Measurements from ENCODE around the gene ANO7. TPM values are rescaled to one million over a fixed set of nuclear protein-coding genes. Genes with fewer than 3 reads are reported as not detected.

The ANO7 gene
- total RNA-seq, 1 experiment from 2014 or later, result 6.9 TPM

DNA sequence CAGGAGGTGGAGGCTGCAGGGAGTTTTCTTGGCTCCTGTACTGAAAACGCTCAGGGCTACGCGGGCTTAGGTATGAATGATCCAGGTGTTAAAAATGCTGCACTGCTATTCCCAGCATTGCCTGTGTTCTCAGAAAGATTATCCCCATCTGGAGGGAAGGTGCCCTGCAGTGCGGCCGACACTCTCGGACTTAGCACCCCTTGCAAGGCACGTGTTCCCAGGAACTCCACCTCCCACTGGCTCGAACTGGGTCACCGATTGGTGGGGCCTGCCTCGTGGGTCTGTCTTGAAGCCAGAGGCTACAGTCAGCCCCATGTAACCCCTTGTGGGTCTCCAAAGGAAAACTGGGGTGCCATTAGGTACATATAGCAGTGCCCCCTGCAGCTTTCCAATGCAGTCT lies 25.7 kb downstream of the ANO7 start:
- in situ Hi-C loops (cut with HindIII; ENCODE audit: low pct_unique_long_range_greater_than_20kb, low sequenced_read_pairs), result no loop called here
- no peak for ATAC-seq
- CTCF ChIA-PET, result no interaction called here
- no peak for DNase-seq (ENCODE audit: low read depth, low spot score)
- H3K36me3 ChIP-seq (ENCODE audit: control insufficient read depth, insufficient read depth, low read length), result no peaks in the 10 kb centered on the region
- BruUV-seq (replicated peaks), result no TSS peak
- H3K27ac ChIP-seq (ENCODE audit: low read length), result no peak overlapping the region
- intact Hi-C loops (cut with micrococcal nuclease; ENCODE audit: unreplicated experiment), result no loop called here
- H3K4me1 ChIP-seq (ENCODE audit: control insufficient read depth, insufficient read depth, low read length), result peaks cover 7% of the 10 kb centered on the region
- no peaks in the 10 kb centered on the region for H3K27me3 ChIP-seq (ENCODE audit: control insufficient read depth, insufficient read depth, low read length)
- POLR2A ChIA-PET, result no interaction called here
- H3K4me3 ChIP-seq (ENCODE audit: low read depth in 2 of 2, low read length in 2 of 2), result no peak overlapping the region
- H3K9me3 ChIP-seq (ENCODE audit: control insufficient read depth, insufficient read depth, low read depth, low read length), result no peaks in the 10 kb centered on the region
- TF ChIP-seq TCF7L2 (IDR thresholded peaks at IDR 0.05; ENCODE audit: low read depth, low read length) (no peak), SIN3A (IDR thresholded peaks at IDR 0.05; ENCODE audit: borderline replicate concordance, insufficient read depth, low read depth, low read length) (no peak)

DNA sequence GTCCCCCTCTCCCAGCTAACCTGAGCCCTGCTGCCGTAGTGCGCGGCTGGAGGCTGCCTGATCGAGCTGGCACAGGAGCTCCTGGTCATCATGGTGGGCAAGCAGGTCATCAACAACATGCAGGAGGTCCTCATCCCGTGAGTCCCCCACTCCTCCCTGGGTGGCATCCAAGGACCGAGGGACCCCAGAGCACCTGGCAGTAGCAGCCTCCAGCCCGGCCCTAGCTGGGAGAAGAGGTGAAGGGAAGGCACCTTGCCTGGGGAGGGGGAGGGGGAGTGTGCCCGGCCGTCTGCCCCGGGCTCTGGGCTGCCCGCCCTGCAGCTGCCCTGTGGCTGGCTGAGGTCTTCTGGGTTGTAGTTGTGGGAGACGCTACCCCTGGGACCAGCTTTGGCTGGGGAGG lies 26.3 kb downstream of the ANO7 start:
- in situ Hi-C loops (cut with HindIII; ENCODE audit: low pct_unique_long_range_greater_than_20kb, low sequenced_read_pairs), result no loop called here
- CTCF ChIA-PET, result no interaction called here
- DNase-seq (ENCODE audit: low read depth, low spot score) (no peak), ATAC-seq (no peak)
- H3K27me3 ChIP-seq (ENCODE audit: control insufficient read depth, insufficient read depth, low read length), result no peaks in the 10 kb centered on the region
- H3K9me3 ChIP-seq (ENCODE audit: control insufficient read depth, insufficient read depth, low read depth, low read length), result no peaks in the 10 kb centered on the region
- no peak overlapping the region for H3K27ac ChIP-seq (ENCODE audit: low read length)
- POLR2A ChIA-PET, result no interaction called here
- BruUV-seq (replicated peaks), result no TSS peak
- no peaks in the 10 kb centered on the region for H3K36me3 ChIP-seq (ENCODE audit: control insufficient read depth, insufficient read depth, low read length)
- no peak for TF ChIP-seq SIN3A (IDR thresholded peaks at IDR 0.05; ENCODE audit: borderline replicate concordance, insufficient read depth, low read depth, low read length)
- no peak for TF ChIP-seq TCF7L2 (IDR thresholded peaks at IDR 0.05; ENCODE audit: low read depth, low read length)
- no peak for TF ChIP-seq REST (IDR thresholded peaks at IDR 0.05; ENCODE audit: insufficient read depth in 1 of 2, low read depth in 2 of 2, low read length in 1 of 2)
- no peak for TF ChIP-seq POLR2AphosphoS5 (IDR thresholded peaks at IDR 0.05; ENCODE audit: low read depth, low read length)
- TF ChIP-seq, protein P1, sequence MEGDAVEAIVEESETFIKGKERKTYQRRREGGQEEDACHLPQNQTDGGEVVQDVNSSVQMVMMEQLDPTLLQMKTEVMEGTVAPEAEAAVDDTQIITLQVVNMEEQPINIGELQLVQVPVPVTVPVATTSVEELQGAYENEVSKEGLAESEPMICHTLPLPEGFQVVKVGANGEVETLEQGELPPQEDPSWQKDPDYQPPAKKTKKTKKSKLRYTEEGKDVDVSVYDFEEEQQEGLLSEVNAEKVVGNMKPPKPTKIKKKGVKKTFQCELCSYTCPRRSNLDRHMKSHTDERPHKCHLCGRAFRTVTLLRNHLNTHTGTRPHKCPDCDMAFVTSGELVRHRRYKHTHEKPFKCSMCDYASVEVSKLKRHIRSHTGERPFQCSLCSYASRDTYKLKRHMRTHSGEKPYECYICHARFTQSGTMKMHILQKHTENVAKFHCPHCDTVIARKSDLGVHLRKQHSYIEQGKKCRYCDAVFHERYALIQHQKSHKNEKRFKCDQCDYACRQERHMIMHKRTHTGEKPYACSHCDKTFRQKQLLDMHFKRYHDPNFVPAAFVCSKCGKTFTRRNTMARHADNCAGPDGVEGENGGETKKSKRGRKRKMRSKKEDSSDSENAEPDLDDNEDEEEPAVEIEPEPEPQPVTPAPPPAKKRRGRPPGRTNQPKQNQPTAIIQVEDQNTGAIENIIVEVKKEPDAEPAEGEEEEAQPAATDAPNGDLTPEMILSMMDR (IDR thresholded peaks at IDR 0.05), result no peak
- intact Hi-C loops (cut with micrococcal nuclease; ENCODE audit: unreplicated experiment), result no loop called here
- no peak overlapping the region for H3K4me3 ChIP-seq (ENCODE audit: low read depth in 2 of 2, low read length in 2 of 2)
- H3K4me1 ChIP-seq (ENCODE audit: control insufficient read depth, insufficient read depth, low read length), result peaks cover 9% of the 10 kb centered on the region

DNA sequence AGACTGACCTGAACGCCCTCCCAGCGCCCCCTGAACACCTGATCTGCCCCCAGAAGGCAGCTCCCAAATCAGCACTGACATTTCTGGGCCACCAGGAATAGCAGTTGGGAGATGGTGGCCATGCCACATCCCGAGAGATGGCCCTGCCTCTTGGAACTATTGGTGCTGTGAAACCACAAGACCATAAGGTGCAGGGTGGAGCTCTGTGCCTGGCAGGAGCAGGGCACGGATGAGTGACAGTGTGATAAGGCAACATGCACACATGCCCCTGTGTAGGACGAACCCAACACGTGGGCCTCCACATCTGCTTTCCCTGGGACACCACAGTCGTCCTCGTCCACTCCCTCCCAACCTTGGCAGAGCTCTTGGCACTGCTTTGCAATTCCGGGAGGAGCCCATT lies 26.9 kb downstream of the ANO7 start:
- Histone ChIP-seq H3K27me3 (ENCODE audit: control insufficient read depth, insufficient read depth, low read length) (no peaks in the 10 kb centered on the region), H3K4me3 (ENCODE audit: low read depth in 2 of 2, low read length in 2 of 2) (no peak overlapping the region), H3K27ac (ENCODE audit: low read length) (no peak overlapping the region), H3K4me1 (ENCODE audit: control insufficient read depth, insufficient read depth, low read length) (peaks cover 9% of the 10 kb centered on the region), H3K36me3 (ENCODE audit: control insufficient read depth, insufficient read depth, low read length) (no peaks in the 10 kb centered on the region), H3K9me3 (ENCODE audit: control insufficient read depth, insufficient read depth, low read depth, low read length) (no peaks in the 10 kb centered on the region)
- CTCF ChIA-PET, result no interaction called here
- DNase-seq (ENCODE audit: low read depth, low spot score) (no peak), ATAC-seq (no peak)
- in situ Hi-C loops (cut with HindIII; ENCODE audit: low pct_unique_long_range_greater_than_20kb, low sequenced_read_pairs), result no loop called here
- TF ChIP-seq POLR2AphosphoS5 (IDR thresholded peaks at IDR 0.05; ENCODE audit: low read depth, low read length) (no peak), SIN3A (IDR thresholded peaks at IDR 0.05; ENCODE audit: borderline replicate concordance, insufficient read depth, low read depth, low read length) (no peak), REST (IDR thresholded peaks at IDR 0.05; ENCODE audit: insufficient read depth in 1 of 2, low read depth in 2 of 2, low read length in 1 of 2) (no peak), TCF7L2 (IDR thresholded peaks at IDR 0.05; ENCODE audit: low read depth, low read length) (no peak)
- TF ChIP-seq, protein P1 (IDR thresholded peaks at IDR 0.05), result no peak
- POLR2A ChIA-PET, result no interaction called here
- intact Hi-C loops (cut with micrococcal nuclease; ENCODE audit: unreplicated experiment), result no loop called here
- no TSS peak for BruUV-seq (replicated peaks)
